ENCODE measurements around the gene PVRIG.
"Not testable (repeated sequence)": the region's sequence is repeated elsewhere in the genome, so short reads cannot be mapped to it uniquely, and the experiment has no call there.

Gene PVRIG

GRCh38 chr7:100219801-100220585, at the start of gene PVRIG:
TSS of gene PVRIG (plus strand) at chr7:100219949. CDS start at chr7:100219971, 22 bp downstream.
- DNase-seq (ENCODE audit: low read depth in 2 of 2) = peak in 1 of 2 donors; percentile 34

DNA sequence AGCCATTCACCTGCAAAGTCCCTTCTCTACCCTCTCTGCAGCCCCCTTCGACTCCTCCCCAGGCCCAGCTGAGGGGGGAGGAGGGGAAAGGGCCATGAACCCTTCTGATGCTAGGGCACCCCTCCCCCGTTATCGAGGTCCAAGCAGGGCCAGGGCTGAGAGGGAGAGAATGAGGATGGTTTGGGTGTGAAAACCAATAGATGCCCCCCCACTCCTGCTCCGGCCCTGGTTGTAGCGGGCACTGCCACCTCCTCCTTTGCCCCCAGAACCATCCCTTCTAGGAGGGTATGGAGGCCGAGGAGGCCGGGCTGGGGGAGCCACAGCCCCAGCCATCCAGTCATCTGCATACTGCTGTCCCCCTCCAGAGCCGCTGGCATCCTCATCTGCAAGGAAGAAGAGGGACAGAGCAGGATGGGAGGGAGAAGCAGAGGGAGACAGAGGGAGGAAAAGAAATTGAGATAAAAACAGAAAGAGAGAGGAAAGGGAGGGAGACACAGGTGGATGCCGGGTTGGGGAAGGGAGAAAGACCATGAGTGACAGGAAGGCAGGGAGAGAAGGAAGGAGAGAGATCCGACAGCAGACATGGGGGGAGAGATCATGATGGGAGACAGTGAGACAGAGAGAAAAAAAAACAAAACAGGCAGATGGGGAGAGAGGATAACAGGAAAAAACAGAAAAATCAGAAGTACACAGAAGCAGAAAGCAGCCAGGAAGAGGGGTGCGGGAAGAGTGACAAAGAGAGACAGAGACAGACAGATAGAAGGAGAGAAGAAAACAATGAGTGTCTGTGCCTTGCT, 49.5 kb upstream of the PVRIG start:
- DNase-seq (ENCODE audit: low read depth in 2 of 2) = no peak

- DNase-seq (ENCODE audit: low read depth in 2 of 2) = no peak
Measured at GRCh38 chr7:100171087-100171681, 48.6 kb upstream of the PVRIG start.

GRCh38 chr7:100171840-100172239, 47.9 kb upstream of the PVRIG start:
- DNase-seq (ENCODE audit: low read depth in 2 of 2) = no peak

DNA sequence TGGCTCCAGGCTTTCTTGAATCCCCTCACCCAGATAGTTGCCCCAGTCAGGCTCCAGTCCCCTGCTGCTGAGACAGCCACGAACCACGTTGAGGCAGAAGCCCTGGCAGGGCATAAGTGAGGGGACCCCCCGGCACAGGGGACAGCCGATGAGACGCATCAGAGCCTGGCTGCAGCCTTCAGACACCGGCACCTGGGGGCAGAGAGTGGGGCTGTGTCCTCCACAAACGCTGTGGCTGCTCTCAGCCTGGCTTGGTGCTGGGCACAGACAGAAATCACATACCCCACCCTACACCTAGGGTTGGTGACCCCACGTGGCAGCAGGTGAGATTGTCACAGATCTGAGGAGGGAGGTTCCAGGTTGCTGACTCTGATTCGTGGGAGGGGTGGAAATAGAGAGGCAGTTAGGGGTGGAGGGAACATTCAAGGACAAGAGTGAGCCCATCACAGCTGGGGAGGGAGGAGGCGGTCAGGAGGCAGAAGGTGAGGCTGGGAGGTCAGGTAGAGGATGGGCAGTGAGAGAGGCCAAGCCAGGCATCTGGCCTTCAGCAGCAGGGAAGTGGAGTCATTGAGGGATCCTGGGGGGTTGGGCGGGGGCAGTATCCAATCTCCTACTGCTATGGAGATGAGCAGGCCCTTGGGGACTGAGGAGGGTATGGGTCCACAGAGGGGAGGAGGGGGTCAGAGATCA, 45.8 kb upstream of the PVRIG start:
- no peak for DNase-seq (ENCODE audit: low read depth in 2 of 2)

GRCh38 chr7:100174582-100174981, 45.2 kb upstream of the PVRIG start:
- DNase-seq (ENCODE audit: low read depth in 2 of 2) = no peak

DNA sequence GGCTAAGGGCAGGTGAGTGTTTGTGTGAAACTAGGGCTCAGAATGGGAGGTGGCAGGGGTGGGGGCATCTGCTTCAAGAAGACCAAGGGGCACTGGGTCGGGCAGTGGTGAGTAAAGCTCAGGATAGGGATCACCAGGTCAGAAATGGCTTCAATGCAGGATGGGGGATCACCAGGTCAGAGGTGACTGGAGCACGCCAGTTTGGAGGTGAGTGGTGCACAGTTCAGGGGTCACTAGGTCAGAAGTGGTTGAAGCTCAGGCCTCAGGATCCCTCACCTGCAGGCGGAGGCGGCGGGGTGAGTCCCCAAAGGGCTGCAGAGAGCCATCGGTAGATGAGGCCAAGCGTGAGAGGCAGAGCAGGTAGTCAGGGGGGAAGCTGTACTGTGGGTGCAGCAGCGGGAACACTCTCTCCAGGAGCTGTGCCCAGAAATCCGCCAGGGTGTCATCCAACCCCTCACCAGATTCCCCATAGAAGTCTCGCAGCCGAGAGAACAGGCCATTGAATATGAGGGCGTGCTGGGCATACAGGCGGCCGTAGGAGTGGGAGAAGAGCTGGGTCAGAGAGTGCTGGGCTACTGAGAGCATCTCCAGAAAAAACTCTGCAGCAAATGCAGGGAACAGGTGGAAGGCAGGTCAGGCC, 44.3 kb upstream of the PVRIG start:
- DNase-seq (ENCODE audit: low read depth in 2 of 2) = no peak

GRCh38 chr7:100176096-100177044, 43.4 kb upstream of the PVRIG start:
- DNase-seq (ENCODE audit: low read depth in 2 of 2) = no peak

DNA sequence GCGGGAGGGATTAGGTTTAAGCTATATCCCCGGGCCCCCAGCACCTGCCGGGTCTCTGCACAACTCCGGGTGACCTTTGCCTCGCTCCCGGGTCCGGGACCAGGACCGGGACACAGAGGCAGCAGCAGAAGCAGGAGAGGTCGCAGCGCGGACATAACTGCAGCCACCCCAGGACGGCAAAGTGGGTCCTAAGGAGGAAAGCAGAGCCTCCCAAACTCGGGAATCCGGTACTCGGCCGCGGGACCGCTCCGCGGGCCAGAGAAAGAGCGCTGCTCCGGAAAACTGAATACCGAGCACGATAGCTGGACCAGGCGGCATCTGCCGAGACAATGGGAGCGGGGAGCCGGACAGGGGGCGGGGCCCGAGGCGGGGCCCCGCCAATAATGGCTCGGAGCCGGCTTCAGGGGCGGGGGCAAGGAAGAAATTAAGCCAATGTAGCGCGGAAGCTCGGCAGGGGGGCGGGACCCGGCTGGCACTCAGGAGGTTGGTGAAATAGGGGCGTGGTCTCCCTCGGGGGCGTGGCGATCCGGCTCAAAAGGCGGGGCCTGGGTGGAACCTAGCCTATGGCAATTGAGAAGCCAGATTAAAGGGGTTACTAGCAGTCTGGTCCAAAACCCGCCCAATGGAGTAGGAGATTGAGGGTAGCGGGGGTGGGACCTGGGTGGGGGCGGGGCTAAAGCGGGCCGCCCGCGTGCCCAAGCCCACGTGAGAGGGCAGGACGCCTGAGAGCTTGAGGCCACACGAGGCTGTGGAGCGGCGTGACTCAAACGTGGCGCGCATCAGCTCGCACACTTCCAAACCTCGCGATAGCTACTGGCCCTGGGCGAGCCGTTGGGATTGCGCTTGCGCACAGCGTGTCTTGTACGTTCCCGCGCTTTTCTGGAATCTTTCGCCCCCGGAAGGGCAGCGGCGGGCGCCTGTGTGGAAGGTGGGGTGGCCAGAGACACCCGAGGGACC, 42.4 kb upstream of the PVRIG start, which contains the start of the genes GPC2 and STAG3:
Gene GPC2, minus strand, starts transcription at position 337 of the 957 bp plus-strand sequence. Its CDS starts 182 bp downstream, at position 155.
Gene STAG3, plus strand, starts transcription at position 874 of the 957 bp plus-strand sequence. CDS start 2,639 bp downstream, outside the sequence.
- DNase-seq (ENCODE audit: low read depth in 2 of 2) = peak; percentile 98 to 99

- DNase-seq (ENCODE audit: low read depth in 2 of 2) = not testable (repeated sequence)
Measured at GRCh38 chr7:100180084-100180483, 39.7 kb upstream of the PVRIG start.

GRCh38 chr7:100182616-100183015, 37.1 kb upstream of the PVRIG start:
- DNase-seq (ENCODE audit: low read depth in 2 of 2) = not testable (repeated sequence)

DNA sequence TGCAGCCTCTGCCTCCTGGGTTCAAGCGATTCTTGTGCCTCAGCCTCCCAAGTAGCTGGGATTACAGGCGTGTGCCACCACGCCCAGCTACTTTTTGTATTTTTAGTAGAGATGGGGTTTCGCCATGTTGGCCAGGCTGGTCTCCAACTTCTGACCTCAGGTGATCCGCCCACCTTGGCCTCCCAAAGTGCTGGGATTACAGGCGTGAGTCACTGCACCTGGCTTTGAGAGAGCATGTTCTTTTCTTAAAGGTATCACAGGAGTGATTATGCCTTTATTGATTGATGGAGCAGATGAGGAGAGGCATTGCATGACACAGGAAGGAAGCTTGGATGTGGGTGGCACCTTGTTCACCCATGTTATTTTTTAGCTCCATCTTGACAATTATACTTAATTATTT, 36.7 kb upstream of the PVRIG start:
- DNase-seq (ENCODE audit: low read depth in 2 of 2) = not testable (repeated sequence)

DNA sequence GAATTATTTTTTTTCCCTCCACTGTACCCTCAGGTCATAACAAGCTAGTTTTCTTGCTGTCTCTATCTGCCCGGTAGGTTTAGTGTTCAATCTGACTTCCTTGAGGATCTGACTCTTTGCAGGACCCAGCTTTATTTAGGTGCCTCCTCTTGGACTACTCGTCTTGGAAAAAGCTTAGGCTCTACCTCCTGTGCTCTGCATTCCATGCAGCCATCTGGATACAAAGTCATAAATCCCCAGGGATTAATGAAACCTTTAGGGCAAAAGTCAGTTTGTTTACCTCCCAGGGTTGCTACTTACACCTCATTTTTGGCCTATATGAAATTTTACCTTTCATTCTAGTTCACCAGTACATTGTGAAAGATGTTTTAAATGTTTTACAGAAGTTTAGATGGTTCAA, 34.0 kb upstream of the PVRIG start:
- no peak for DNase-seq (ENCODE audit: low read depth in 2 of 2)

- no peak for DNase-seq (ENCODE audit: low read depth in 2 of 2)
Measured at GRCh38 chr7:100189061-100189460, 30.7 kb upstream of the PVRIG start.

- DNase-seq (ENCODE audit: low read depth in 2 of 2) = no peak
Measured at GRCh38 chr7:100190048-100190711, 29.6 kb upstream of the PVRIG start.

DNA sequence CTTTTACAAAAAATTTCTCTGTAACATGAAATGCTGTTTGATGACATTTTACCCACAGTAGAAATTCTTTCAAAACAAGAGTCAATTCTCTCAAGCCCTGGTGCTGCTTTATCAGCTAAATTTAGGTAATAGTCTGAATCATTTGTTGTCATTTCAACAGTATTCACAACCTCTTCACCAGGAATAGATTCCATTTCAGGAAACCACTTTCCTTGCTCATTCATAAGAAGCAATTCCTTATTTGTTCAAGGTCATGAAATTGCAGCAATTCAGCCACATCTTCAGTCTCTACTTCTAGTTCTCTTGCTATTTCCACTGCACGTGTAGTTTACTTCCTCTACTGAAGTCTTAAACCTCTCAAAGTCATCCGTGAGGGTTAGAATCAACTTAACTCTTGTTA, 28.0 kb upstream of the PVRIG start:
- DNase-seq (ENCODE audit: low read depth in 2 of 2) = no peak

DNA sequence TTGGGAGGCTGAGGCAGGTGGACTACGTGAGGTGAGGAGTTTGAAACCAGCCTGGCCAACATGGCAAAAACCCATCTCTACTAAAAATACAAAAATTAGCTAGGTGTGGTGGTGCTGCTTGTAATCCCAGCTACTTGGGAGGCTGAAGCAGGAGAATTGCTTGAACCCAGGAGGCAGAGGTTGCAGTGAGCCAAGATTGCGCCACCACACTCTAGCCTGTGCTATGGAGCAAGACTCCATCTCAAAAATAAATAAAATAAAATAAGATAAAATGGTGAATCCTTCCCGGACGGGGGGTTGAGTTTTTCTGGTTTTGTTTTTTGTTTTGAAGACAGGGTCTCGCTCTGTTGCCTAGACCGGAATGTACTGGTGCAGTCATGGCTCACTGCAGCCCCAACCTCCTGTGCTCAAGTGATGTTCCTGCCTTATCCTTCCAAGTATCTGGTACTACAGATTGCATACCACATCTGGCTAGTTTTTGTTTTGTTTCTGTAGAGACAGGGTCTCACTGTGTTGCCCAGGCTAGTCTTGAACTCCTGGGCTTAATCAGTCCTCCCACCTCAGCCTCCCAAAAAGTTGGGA, 27.4 kb upstream of the PVRIG start:
- not testable (repeated sequence) for DNase-seq (ENCODE audit: low read depth in 2 of 2)

- no peak for DNase-seq (ENCODE audit: low read depth in 2 of 2)
Measured at GRCh38 chr7:100192969-100193368, 26.8 kb upstream of the PVRIG start.

Measured in stimulated activated CD4-positive, alpha-beta T cell treated with anti-CD3 and anti-CD28 coated beads, Interleukin-1b, Interleukin-23, amount 100 ng/mL, for 4 hours (primary cell).